ENCODE measurements around the gene TANC1.

Gene TANC1

DNA sequence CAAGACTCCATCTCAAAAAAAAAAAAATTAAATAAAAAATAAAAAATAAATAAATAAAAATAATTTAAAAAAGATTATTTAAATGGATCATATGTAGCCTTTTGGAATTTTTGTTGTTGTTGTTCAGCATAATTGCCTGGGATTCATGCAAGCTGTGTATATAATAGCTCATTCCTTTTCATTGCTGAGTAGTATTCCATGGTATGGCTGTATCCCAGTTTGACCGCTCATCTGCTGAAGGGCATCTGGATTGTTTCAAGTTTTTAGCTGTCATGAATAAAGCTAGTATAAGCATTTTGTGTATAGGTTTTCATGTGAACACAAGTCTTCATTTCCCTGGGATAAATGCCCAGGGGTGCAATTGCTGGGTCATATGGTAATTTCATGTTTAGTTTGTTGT, 6.4 kb upstream of the TANC1 start:
- no peak for DNase-seq (ENCODE audit: low read depth)

DNA sequence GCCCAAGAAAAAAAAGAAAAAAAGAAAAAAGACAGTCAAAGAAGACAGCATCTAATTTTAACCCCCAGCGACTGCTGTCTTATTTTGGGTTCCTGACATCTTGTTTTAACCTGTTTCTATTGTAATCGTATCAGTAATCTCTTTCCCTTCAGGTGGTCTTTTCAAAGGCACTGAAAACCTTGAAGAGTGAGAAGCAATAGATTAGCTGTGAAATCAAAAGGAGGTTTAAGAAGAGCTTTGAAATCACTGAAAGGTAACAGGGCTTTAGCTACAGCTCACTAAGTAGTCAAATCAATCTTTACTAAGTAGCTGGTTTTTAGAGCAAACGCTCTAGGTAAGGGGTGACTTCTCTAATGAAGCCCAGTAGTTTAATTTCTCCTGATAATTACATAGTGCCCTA, 5.4 kb upstream of the TANC1 start:
- DNase-seq (ENCODE audit: low read depth) = no peak

DNA sequence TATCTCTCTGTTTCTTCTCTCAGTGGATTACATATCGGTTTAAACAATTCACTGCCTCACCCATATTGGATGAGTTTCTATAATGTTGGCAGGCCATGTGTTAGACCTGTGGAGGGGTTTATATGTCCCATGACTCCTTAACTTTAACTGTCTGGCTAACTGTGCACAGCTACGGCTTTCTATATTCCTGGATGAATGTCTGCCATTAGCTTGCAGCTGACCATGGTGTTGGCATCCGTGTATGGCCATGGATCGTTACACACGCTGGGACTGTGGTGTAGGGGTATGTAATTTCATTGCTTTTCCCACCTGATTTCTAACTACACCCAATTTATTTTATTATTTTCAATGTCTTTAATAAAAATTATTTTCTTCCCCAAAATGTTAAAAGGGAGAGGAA, 3.3 kb upstream of the TANC1 start:
- no peak for DNase-seq (ENCODE audit: low read depth)

DNA sequence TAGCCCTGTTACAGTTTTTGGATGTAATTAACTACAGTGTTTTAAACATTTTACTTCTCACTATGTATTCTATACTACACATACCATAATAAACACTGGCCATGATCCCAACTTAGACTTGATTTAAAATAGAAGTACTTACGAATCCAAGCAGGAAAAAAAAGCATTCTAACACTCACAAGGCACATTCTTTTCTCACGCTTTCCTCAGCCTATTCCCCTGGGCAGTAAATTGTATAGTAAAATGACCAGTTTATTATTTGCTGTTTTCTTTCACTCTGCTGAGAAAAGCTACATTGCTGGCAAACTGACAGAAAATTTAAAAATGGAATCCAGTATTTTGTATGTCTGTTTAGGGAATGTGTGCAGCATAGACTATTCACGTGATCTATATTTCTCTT, 2.8 kb upstream of the TANC1 start:
- no peak for DNase-seq (ENCODE audit: low read depth)

DNA sequence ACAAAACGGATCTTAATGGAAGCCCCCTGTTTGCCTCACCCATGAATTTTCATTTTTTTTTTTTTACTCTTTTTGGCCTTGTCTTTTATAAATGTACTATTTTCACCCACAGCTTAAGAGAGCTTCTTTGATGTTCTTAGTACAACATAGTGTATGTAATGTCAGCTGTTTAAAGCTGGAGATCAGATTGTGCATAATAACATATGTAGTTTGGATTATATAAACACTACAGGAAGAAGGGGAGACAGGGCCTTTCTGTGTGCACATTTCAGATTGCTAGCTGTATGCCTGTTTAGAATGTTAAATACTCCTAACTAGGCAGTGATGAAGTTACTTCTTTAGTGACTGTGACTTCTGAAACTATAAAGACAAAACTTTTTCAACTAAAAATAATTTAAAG, 2.1 kb upstream of the TANC1 start:
- DNase-seq (ENCODE audit: low read depth) = no peak

DNA sequence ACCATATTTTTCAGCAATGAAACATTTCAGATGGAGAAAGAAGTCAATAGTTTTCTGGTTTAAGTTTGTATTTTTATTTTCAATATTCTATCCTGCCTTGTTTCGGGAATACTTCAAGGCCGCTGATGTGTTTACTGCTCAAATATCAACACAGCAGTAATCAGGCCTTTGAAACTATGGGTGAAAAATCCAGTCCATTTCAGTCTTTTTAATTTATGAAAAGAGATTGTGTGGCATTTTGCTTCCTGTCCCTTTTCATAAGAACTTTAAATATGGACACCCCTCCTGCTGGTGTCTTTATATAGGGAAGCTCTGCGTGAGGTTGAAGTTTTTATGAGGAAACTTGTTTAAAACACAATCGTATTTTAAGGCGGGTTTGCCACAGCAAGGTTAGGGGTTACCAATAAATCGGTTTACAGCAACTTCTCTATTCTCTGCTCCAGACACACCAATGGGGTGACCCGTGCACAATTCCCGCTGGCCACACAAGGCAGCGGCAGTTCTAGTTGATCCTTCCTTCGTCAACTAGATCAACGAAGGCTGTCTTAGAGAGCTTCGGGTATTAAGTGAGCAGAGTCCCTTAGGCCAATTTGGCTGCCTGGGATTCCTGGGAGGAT, 1.2 kb upstream of the TANC1 start:
- no peak for DNase-seq (ENCODE audit: low read depth)

DNA sequence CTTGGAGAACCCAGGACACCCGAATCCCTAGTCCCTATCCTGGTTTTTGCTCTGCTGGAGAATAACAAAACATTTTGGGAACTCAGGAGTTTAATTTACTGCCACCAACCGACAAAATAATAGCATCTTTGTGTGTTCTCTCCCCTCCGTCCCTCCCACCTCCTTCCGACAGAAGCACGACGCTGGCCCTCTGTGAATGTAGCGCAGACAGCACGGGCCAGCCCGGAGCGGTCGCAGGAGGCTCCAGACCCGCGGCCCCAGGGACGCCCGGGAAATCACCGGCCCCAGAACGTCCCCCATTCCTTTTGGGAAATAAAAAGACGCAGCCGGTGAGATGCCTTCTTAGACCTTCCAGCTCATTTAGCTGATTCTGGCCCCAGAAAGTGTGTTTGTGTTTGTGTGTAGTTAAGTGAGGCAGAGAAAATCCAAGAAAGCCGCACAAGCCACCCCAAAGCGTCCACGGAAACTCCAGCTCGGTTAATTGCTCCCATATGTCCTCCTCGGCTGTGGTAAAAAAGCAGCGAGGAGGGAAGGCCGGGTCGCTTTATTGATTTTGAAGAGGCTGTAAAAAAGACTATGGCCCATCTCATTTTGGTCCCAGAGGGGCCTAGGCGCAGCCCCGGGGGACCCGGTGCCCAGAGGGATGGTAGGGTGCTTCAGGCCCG, 577 bp upstream of the TANC1 start:
- no peak for DNase-seq (ENCODE audit: low read depth)

DNA sequence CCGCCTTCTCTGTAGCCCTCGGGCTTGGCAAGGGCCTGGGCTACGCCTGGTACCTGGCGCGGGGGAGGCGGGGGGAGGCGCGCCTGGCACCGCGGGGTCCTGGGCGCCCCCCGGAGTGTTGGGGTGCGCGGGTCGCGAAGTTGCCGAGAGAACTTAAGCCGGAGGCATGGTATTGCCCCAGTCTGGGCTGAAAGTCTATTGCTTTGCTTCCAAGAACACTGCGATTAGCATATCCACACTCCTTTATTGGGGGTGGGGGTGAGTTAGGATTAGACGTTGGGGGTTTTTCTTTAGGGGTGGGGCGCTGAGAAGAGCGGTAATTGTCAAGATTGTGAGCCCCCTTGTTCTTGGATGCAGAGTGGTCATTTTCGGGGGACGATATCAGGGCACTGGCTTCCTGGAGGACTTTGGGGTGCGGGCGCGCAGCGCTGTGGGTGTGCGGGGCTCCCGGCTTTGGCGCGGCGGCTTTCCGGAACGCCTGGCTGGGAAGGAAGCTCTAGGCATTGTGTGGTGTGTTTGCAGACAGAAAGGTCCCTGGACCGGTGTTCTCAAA, 798 bp downstream of the TANC1 start:
- no peak for DNase-seq (ENCODE audit: low read depth)

DNA sequence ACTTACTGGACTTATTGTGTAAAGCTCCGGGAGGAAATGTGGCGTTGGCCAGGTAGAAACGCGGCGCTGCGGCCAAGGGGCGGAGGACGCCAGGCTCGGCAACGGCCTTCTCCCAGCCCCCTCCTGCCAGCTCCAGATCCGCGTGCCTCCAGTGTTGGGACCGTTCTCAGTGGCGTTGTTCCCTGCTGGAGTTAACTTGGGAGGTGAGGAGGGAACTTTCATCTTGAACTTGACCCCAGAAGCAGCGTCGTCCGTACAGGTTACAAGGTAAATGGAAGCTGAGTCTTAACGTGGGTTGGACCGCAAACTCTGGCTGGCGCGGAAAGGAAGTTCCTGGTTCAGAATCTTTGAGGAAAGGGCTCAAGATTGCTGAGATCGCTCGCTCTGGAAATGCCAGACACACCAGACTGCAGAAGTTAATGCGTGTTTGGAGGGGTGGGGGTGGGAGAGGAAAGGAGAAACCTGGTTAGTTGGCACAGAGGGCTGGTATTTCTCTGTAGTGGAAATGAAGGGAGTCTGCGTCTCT, 1.3 kb downstream of the TANC1 start:
- DNase-seq (ENCODE audit: low read depth) = no peak

DNA sequence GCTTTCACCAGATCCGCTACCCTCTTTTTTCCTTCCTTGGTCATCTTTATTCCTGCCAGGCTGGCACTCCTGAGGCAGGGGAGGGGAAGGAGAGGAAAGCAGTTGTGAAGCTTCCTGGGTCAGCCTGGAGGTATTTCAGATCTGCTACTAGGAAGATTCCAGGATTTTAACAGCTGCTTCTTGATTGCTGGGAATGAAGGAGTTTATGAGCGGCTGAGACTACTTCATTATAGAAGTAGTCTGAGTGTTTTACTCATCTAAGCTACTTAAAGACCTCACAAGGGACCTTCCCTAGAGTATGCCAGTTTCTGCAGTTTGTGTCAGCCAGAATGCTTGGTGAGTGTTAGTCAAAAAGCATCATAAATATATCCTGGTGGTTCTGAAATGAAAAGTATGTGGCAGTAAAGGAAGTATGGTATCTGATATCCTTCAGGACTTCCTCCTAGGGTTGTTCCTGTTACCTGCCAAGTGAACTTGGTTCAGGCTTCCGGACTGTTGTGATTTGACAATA, 1.9 kb downstream of the TANC1 start:
- DNase-seq (ENCODE audit: low read depth) = no peak

DNA sequence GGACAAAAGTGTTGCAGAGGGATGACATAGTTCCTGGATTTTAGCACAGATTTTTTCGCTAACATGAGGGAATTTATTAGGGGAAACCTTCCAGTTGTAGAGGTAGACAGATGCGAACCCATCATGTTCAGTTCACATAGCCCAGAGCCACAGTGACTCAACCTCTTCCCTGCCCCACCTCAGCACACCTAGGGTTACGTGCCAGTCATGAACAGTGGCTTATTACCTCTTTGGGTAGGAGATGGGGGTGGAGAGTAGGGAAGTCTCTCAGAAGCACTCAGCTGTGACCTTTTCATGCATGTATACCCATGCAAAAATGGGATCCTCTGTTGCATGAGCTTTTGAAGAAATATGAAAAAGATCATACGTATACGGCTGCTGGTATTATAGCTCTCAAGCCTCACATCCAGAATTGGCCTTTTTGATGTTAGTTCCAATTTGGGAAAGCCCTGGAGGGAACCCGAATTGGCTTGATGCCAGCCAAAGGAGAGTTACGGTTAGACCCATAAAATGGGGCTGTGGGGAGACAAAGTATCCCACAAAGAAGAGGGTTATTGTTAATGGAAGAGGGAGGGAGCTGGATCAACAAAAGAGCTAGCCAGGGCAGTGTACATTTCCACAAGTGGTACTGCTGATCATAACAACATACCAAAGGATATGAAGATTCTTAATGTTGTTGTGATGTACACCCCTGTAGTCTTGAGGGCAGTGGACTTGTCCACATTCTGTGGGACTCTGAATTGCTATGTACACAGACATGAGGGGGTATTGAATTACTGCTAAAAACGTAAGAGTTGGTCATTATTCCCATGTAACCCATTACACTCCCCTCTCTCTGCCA, 4.9 kb downstream of the TANC1 start:
- no peak for DNase-seq (ENCODE audit: low read depth)

DNA sequence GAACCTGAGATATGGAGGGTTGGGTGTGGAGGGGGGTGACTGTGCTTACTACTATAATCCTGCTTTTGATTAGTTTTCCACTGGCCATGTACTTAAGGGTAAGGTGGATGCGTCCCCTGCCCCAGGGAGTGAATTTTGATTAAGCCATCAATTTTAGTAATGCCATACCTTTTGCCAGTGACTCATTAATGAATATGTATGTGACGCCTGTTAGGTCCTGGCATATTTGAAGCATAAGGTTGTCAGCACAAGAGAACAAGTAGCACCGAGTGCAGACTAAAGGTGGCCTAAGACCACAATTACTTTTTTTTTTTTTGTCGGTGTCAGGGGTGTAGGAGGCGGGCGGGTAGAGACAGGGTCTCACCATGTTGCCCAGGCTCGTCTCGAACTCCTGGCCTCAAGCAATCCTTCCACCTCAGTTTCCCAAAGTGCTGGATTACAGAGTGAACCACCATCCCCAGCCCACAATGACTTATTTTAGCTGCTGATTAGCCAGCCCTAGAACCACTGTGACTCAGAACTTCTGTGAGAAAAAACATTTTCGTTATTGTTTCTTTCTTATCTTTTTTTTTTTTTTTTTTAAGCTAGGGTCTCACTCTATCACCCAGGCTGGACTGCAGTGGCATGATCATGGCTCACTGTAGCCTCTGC, 7.0 kb downstream of the TANC1 start:
- DNase-seq (ENCODE audit: low read depth) = no peak

DNA sequence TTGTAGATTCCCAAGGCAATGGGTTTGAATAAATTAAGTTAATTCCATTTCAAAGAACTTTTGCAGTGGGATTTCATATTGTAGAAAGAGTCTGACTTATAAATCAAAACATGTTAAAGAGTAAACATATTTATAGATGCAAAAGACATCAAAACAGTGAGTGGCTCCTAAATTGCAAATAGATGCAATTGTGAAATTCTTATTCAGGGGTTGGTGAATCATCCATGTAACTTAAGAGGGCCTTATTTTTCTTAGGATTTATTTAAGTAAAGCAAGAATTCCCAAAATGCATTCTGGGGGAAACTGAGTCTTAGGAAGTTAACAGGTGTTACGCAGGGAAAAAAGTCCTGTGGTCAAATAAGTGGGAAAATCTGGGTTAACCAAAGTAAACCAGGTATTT, 11.3 kb downstream of the TANC1 start:
- DNase-seq (ENCODE audit: low read depth) = no peak

DNA sequence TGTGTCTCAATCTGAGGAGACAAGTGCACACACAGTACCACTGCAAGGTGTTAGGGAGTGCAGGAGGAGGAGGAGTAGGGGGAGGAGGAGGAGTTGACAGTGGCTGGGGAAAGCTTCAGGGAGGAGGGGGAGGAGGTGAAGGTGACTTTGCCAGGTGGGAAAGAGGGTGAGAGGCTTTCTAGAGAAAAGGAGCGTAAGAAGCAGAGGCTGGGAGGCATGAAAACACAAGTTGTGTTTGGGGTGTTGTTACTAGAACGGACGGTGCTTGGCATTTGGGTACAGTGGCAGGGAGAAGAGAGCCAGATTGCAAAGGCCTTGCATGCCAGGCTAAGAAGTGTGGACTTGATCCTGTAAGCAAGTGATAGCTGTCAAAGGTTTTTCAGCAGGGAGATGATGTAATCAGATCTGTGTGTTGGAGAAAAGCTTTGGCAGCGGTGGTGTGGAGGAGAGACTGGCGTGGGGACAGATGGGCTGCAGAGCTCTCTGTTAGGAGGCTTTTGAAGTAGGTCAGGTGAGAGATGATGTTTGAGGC, 16.2 kb downstream of the TANC1 start:
- DNase-seq (ENCODE audit: low read depth) = no peak

DNA sequence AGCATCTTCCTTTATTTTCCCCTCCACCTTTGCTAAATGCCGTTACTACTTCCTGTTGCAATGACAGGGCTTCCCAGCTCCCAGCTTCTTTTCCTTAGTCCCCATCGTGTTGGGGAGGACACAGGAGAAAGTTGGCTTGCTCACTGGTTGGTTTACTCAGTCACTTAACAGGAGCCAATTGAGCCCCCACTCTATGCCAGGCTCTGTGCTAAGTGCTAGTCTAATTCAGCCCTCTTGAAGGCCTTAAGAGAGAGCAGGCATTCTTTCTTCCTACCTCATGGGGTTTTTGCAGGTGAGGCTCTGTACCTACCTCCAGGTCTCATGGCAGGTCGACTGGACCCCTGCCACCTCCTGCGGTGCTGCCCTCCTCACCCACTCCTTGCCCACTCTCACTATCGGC, 20.1 kb downstream of the TANC1 start:
- DNase-seq (ENCODE audit: low read depth) = no peak

DNA sequence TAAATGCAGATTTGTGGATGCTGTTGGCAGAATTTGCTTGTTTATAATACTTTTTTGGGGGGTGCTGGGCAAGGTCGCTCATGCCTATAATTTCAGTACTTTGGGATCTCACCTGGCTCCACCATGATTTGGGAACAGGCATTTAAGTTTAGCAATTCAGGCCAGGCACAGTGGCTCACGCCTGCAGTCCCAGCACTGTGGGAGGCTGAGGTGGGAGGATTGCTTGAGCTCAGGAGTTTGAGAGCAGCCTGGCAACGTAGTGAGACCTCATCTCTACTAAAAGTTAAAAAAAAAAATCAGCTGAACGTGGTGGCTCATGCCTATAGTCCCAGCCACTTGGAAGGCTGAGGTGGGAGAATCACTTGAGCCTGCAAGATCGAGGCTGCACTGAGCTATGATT, 20.7 kb downstream of the TANC1 start:
- no peak for DNase-seq (ENCODE audit: low read depth)

DNA sequence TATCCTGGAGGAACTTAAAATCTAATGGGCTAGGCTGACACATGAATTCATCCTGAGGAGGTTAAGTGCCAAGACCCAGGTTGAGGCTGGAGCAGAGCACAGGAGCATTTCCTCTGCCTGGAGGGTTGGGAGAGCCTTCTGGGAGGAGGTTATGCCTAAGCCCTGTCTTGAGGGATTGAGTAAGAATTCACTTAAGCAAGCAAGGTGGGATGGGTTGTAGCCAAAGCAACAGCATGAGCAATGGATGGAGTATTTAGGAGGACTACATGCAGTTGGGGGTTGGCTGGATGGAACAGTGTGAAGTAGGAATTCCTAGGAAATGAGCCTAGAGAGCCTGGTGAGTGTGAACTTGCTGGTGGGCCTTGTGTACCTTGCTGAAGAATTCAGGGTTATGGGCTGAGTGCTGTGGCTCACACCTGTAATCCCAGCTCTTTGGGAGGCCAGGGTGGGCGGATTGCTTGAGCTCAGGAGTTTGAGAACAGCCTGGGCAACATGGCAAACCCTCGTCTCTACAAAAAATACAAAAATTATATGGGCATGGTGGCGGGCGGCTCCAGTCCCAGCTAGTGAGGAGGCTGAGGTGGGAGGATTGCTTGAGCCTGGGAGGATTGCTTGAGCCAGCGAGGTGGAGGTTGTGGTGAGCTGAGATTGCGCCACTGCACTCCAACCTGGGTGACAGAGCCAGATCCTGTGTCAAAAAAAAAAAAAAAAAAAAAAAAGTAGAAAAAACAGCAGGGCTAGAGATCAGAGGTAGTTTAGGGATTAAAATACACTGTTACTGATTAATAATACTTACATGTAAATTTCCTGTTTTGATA, 22.2 kb downstream of the TANC1 start:
- no peak for DNase-seq (ENCODE audit: low read depth)

DNA sequence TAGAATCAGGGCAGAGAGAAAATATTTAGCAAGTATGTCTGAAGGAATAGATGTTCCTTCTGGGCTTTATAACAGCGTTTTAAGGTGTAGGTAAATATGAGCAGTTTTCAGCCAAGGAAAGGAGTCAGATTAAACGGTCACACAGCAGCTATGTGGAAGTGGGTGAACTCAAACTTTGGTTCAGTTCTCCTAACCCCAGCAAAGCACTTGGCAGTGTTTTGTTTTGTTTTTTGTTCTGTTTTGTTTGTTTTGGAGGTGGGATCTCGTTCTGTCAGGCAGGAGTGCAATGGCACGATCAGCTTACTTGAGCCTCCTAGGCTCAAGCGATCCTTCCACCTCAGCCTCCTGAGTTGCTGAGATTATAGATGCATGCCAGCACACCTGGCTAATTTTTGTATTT, 24.6 kb downstream of the TANC1 start:
- DNase-seq (ENCODE audit: low read depth) = no peak

DNA sequence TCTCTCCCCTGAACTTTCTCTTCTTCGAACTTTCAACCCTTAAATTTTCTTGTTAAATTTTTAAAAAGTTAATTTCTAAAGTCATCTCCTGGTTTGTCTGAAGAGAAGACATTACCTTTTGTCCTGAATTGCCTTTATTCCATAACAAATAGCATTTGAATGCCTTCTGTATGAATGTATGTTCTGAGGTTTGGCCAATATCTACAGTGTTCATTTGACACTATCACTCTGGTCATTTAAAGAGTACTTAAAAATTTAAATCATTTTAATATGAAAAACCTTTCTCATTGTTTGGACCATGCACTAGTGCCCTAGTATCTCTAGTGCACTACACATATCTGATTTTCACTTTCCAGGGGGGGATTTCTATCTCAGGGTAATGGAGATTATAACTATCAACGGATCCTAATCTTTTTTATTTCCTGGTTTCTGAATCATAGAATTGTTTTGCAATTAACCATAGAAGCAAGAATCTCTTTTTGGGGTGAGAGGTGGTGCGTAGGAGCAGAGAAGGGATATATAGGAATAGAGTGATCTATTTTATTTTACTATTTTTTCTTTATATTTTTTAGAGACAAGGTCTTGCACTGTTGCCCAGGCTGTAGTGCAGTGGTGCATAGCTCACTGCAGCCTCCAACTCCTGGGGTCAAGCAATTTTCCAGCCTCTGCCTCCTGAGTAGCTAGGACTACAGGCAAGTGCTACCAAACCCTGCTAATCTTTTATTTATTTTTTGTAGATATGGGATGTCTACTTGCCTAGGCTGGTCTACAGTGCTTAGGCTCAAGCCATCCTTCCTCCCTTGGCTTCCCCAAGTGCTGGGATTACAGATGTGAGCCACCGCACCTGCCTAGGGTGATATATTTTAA, 25.5 kb downstream of the TANC1 start:
- no peak for DNase-seq (ENCODE audit: low read depth)

Measured in activated gamma-delta T cell treated with anti-CD3 and anti-CD28 coated beads, Interleukin-2, amount 50 U/mL, for 16 hours (primary cell).